Thoracic aorta (tissue), 2 donors: ENCODE results near the gene C9orf50. TPM values are rescaled to one million over a fixed set of nuclear protein-coding genes. Genes with fewer than 3 reads are reported as not detected.

Source experiments
- ATAC-seq: fragments of 150-250 bp; one replicate; pipeline ENCODE4 v1.8.0; 2017; ENCODE audit warnings: low read depth; ENCODE audit not compliant: insufficient number of reproducible peaks, low FRiP score
- DNase-seq: peaks from one replicate; pipeline ENCODE4 v3.0.0-alpha.2; 2020; ENCODE audit warnings: low spot score
- H3K27ac ChIP-seq, 2 donors: fragments of 200-600 bp; sonication (generic); 1 replicate in 1 of 2; 2 replicates in 1 of 2; pipeline ENCODE4 v1.5.1; 2016; ENCODE audit warnings: mild to moderate bottlenecking in 2 of 2, moderate library complexity in 2 of 2
- H3K27me3 ChIP-seq: fragments of 200-600 bp; sonication (generic); replicated peaks from 2 replicates; pipeline ENCODE4 v1.6.0; 2016; ENCODE audit warnings: mild to moderate bottlenecking; ENCODE audit not compliant: insufficient read depth
- H3K36me3 ChIP-seq: fragments of 200-600 bp; sonication (generic); one replicate; pipeline ENCODE4 v1.5.1; 2016
- H3K4me1 ChIP-seq, 2 donors: fragments of 200-600 bp; sonication (generic); 1 replicate in 1 of 2; 2 replicates in 1 of 2; pipeline versions ENCODE4 v1.5.1 to v1.6.0; 2016; ENCODE audit warnings: low read depth in 2 of 2, mild to moderate bottlenecking in 1 of 2; ENCODE audit not compliant: control insufficient read depth in 1 of 2
- H3K4me3 ChIP-seq: fragments of 200-600 bp; sonication (generic); 2 replicates; pipeline ENCODE4 v1.5.1; 2016; ENCODE audit warnings: mild to moderate bottlenecking
- H3K9me3 ChIP-seq: fragments of 200-600 bp; sonication (generic); 2 replicates; pipeline ENCODE4 v1.5.1; 2016
- CTCF ChIP-seq: fragments of 200-600 bp; sonication (generic); IDR thresholded peaks from one replicate; pipeline ENCODE4 v1.5.1; 2019; ENCODE audit warnings: antibody characterized with exemption
- total RNA-seq, 2 donors: library from RNA; depleted of rRNA; stranded (reverse); fragments of >200 nt; gene quantifications; one replicate each; pipeline versions ENCODE4 v1.1.0 to v1.2.3, GENCODE V29; 2016

The C9orf50 gene
- total RNA-seq, 2 donors from 2014 or later = not detected

DNA sequence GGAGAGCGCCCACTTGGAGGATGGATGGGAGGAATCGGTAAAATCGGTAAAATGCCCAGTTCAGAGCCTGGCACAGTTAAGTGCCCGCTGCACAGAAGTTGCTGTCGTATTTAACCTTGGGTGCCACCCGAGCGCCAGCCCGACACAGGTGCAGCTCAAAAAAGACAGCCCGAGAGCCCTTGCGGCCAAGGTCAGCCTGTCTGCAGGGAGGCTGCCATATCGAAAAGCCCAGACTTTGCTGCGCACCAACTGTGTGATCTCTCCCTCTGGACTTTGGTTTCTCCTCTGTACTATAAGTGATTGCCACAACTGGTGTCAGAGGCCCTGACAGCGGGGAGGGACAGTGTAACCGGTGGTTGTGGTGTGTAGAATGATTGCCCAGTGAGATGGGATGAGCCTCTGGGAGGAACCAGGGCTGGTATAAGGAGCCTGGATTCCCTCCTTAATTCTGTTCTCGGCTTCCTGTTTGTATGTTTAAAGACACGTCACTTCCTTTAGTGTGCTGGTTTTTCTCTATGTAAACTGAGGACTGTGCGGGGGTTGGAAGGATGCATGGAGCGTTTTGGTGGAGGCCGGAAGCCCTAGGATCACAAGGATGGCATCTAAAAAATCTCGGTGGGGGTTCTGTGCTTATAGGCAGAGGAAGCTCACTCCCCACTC lies 5.9 kb upstream of the C9orf50 start:
- H3K9me3 ChIP-seq = no peaks in the 10 kb centered on the region
- peak; percentile 2 for ATAC-seq
- no peaks in the 10 kb centered on the region for H3K27me3 ChIP-seq
- H3K36me3 ChIP-seq = no peaks in the 10 kb centered on the region
- no peak for TF ChIP-seq CTCF
- H3K4me1 ChIP-seq = peaks cover 13 to 58% of the 10 kb centered on the region in 2 donors
- no peak for DNase-seq
- peak overlapping the region; percentile 84 to 88 for H3K27ac ChIP-seq
- peak overlapping the region; percentile 90 for H3K4me3 ChIP-seq

- no peaks in the 10 kb centered on the region for H3K9me3 ChIP-seq
- H3K36me3 ChIP-seq = no peaks in the 10 kb centered on the region
- H3K27me3 ChIP-seq = no peaks in the 10 kb centered on the region
- H3K4me1 ChIP-seq = peaks cover 13 to 52% of the 10 kb centered on the region in 2 donors
- H3K4me3 ChIP-seq = peak within 1 kb of the TSS; percentile 90
- ATAC-seq = peak; percentile 75
- no peak for DNase-seq
- no peak for TF ChIP-seq CTCF
- peak within 1 kb of the TSS; percentile 84 to 88 for H3K27ac ChIP-seq
These were observed 5.3 kb upstream of the C9orf50 start, which contains the start of gene NTMT1 for GRCh38 chr9:129626079-129626624. NTMT1 (plus strand) TSS chr9:129626163; CDS start chr9:129632704, 6,541 bp downstream.

- no peak for TF ChIP-seq CTCF
- DNase-seq = no peak
- Histone ChIP-seq H3K9me3 (no peaks in the 10 kb centered on the region), H3K36me3 (no peaks in the 10 kb centered on the region), H3K27me3 (no peaks in the 10 kb centered on the region), H3K4me1 (peaks cover 13 to 56% of the 10 kb centered on the region in 2 donors), H3K27ac (peak overlapping the region; percentile 84 to 88), H3K4me3 (peak overlapping the region; percentile 90)
- no peak for ATAC-seq
These were observed 4.0 kb upstream of the C9orf50 start for GRCh38 chr9:129624947-129625346.

GRCh38 chr9:129624168-129624759 lies 3.4 kb upstream of the C9orf50 start:
- ATAC-seq (no peak), DNase-seq (no peak)
- H3K4me1 ChIP-seq = peaks cover 13 to 59% of the 10 kb centered on the region in 2 donors
- peak; percentile 71 for TF ChIP-seq CTCF
- no peaks in the 10 kb centered on the region for H3K9me3 ChIP-seq
- peak overlapping the region in 1 of 2 donors; percentile 22 for H3K27ac ChIP-seq
- no peaks in the 10 kb centered on the region for H3K27me3 ChIP-seq
- H3K4me3 ChIP-seq = no peak overlapping the region
- H3K36me3 ChIP-seq = no peaks in the 10 kb centered on the region

DNA sequence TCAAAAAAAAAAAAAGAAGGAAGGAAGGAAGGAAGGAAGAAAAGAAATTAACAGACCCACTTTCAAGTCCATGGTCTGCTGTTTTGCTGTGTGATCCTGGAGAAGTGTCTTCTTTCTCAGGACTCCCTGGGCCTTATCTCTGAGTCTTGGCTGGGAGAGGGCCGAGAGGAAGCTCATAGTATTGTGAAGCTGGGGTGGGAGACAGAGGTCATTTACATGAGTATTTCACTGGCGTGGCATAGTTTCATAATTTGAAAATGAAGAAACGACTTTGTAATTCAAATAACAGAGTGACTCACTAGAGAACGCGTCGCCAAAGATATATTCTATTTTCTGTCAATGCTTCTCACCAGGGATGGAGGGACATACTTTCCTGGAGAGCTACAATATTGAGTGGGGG lies 2.4 kb upstream of the C9orf50 start:
- DNase-seq (no peak), ATAC-seq (no peak)
- no peak overlapping the region for H3K27ac ChIP-seq
- H3K36me3 ChIP-seq = no peaks in the 10 kb centered on the region
- H3K9me3 ChIP-seq = no peaks in the 10 kb centered on the region
- H3K27me3 ChIP-seq = no peaks in the 10 kb centered on the region
- no peak overlapping the region for H3K4me3 ChIP-seq
- TF ChIP-seq CTCF = no peak
- peaks cover 13 to 50% of the 10 kb centered on the region in 2 donors for H3K4me1 ChIP-seq
